ENCODE results near the gene MZB1.

Gene MZB1, protein sequence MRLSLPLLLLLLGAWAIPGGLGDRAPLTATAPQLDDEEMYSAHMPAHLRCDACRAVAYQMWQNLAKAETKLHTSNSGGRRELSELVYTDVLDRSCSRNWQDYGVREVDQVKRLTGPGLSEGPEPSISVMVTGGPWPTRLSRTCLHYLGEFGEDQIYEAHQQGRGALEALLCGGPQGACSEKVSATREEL
- total RNA-seq: 0.63 to 0.97 reads per million in 2 donors

GRCh38 chr5:139389701-139390638 lies at the start of gene MZB1:
Gene MZB1, minus strand, starts transcription at chr5:139389913. Its CDS starts 57 bp downstream, at chr5:139389856.
- peak; percentile 34 for DNase-seq

DNA sequence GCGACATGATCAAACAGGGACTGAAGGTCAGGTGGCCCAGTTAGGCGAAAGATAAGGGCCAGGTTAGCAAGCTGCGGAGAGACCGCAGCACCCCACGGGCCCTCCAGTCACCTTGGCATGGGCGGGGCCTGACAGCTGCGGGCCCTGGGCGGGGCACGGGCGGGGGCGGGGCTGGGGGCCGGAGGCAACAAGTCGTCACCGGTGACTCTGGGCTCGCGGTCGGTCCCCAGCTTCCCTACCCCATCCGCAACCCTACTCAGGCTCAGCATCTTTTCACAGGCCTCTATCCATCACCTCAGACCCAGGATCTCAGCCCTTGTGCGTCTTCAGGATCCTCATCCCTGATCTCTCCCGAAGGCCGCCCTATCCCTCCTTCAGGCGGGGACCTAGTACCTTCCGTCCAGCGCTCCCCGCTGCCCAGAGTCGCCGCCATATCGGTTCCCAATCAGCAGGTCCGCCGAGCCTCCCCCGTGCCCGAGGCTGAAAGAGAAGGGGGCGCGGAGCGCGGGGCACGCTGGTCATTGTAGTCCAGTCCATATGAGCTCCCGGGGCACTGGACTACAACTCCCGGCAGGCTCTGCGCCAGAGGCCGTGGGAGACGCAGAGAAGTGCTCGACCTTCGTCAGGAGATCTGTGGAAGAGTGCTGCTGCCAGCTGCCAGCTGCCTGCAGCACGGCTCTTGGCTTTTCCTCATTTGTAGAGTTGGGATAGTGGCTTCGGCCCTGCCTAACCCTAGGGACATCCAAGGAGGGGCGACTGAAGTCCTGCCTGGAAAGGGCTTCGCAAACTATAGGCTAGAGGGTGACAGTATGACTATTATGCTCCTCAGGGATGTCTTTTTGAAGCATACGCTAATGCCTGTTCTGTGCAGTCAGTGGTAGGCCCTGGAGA lies 49.5 kb upstream of the MZB1 start, which contains the start of gene DNAJC18:
Gene DNAJC18, minus strand, starts transcription at position 513 of the 891 bp plus-strand sequence. Its CDS starts 80 bp downstream, at position 433.
- peak; percentile 86 for DNase-seq

- DNase-seq: no peak
Observed at GRCh38 chr5:139438707-139439012, 48.9 kb upstream of the MZB1 start.

- DNase-seq: no peak
Observed at GRCh38 chr5:139435676-139436075, 46.0 kb upstream of the MZB1 start.

GRCh38 chr5:139431706-139432105 lies 42.0 kb upstream of the MZB1 start:
- no peak for DNase-seq

DNA sequence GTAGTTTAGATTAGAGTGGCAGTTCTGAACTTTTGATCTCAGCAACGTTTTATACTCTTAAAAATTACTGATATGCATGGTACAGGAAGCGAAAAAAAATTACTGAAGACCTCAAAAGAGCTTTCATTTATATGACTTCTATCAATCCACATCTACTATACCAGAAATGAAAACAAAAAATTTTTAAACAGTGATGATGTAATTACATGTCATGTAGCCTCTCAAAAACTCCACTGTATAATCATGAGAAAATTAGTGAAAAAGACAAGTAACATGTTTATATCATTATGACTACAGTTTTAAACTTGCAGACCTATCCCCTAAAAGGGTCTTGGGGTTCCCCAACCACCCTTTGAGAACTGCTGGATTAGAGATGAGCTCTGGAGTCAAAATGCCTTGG lies 40.3 kb upstream of the MZB1 start:
- DNase-seq: no peak

- DNase-seq: no peak
Observed at GRCh38 chr5:139426203-139426885, 36.6 kb upstream of the MZB1 start.

DNA sequence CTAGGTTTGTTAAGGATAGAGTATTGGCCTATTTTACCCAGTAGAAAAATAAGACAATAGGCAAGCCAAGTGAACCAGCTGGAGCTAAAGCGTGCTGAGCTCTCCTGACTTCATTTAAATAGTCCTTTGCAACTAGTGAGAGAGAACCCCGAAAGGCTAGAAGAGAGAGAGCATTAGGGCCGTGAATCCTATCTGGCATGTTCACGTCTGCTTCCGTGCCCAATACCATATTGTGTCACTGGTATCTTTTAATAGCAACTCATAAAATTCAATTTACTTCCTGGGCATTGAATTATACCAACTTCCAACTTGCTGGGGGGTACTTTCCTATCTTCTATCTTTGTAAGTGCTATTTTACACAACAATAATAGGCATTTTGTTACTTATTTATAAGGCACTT lies 35.8 kb upstream of the MZB1 start:
- DNase-seq: no peak

GRCh38 chr5:139422307-139422893 lies 32.7 kb upstream of the MZB1 start:
- no peak for DNase-seq

DNA sequence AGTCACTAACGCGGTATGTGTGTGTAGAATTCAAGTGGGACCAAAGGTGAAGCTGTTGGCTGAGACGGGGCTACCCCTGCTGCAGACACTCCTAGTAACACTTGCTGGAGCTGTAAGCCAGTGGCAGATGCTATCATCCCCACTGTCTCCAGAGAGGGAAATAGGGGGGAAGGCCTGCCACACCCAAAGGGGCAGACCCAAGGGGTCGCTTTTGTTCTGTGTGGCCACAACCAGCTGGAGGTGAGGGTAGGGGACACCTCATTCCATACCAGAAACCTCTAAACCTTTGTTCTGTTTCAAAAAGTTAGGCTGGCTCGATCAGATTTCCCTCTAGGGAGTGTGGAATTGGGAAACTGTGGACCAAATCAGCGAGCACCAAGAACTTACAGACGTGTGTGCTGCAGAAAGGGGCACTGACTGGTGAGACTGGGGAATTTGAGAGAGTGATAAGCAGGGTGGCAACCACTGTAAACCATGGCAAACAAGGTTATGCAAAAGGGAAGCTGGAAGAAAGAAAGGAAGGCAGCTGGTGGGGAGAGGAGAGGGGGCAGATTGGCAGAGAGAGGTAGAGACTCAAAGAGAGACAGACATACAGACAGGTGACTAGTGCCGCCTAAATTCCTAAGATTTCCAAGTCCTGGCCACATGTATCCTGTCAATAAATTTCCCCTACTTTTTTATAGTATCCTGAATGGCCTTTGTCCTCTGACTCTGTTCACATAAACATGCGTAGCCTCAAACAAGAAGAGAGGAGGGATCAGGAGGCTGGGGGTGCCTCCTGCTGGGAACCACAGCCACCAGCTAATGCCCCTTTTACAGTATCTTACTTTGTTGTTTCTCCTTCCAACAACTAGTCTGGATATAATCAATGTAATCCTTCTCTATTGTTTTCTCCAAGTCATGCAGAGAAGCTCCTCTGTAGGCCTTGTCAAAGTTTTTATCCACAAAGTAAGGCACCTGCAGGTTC lies 29.8 kb upstream of the MZB1 start:
- DNase-seq: no peak

DNA sequence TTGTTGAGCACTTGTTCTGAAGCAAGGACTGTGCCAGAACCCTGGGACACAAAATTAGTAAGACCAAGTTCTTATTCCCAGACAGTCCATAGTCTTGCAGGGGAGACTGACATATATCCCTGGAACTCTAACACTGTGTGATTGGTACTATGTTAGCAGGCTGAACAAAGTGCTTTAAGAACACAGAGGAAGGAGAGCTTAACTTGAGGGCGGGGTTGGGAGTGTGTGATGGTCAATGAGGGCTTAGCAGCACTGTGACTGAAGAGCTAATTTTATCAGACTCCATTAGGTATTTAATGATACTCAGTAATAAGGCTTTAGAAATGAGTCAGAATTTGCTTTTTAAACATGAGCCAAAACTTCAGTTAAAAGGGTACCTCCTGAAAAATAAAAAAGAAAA lies 29.1 kb upstream of the MZB1 start:
- DNase-seq: no peak

DNA sequence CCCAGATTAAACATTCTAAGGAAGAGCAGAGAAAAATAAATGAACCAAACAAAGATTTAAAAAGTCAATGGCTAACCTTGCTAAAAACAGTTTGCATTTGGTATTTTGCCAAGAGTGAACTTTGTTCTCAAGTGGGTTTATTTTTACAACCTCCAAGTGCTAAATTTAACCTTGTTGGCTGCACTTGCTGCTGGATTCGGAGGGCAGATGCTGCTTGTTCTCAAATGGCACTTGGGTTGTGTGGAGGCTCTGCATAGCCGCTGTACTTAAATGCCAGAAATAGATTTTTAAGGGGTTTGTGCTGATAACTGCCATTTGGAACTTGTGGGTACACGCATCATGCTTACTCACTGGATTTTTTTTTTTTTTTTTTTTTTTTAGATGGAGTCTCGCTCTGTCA lies 27.5 kb upstream of the MZB1 start:
- DNase-seq: no peak

- DNase-seq: no peak
Observed at GRCh38 chr5:139416651-139417050, 26.9 kb upstream of the MZB1 start.

- DNase-seq: no peak
Observed at GRCh38 chr5:139415869-139416268, 26.2 kb upstream of the MZB1 start.

DNA sequence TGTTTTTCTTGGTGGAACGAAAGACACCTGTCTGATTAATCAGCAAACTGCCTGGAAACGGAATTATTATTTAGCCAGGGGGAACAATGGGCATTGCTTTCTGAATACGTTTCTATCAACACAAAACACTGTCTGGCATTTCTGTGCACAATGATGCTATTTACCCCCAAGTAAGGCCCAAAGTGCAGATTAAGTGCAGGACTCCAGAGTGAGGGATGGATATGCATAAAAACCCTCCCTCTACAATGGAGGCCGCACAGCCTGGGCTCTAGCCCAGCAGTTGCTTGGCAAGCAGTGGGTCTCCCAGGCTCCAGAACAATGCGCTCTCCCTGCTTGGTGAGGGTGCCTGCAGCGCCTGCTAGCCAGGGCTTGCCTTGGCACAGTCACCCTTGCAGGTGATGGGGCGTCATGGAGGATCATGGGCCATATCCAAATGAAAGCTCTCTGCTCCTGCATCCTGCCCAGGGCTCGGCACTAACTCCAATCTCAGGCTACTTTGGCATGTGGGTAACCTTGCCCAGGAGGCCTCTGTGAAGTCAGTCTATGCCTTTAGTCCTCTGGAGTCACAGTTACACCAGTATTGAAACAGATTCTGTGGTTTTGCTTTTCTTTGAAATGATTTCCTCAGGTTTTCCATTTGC lies 25.6 kb upstream of the MZB1 start:
- no peak for DNase-seq

GRCh38 chr5:139414581-139415130 lies 24.9 kb upstream of the MZB1 start:
- DNase-seq: no peak

DNA sequence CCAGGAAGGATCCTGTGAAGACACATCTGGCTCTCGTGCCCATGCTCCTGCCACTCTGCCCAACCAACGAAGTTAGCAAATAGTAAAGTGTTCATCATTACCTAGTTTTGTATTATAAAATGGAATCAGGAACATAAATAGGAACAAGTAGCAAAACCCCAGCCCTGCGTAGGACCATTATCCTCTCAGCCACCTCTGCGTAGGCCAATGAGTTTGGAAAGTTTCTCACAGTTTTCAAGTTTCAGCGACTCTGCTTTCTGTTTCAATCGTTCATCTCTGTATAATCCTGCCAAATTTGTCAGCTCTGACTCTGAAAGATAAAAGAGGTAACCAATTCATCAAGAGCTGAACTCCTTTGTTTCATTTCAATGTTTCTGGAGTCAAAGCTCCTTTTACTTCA lies 24.2 kb upstream of the MZB1 start:
- DNase-seq: no peak

DNA sequence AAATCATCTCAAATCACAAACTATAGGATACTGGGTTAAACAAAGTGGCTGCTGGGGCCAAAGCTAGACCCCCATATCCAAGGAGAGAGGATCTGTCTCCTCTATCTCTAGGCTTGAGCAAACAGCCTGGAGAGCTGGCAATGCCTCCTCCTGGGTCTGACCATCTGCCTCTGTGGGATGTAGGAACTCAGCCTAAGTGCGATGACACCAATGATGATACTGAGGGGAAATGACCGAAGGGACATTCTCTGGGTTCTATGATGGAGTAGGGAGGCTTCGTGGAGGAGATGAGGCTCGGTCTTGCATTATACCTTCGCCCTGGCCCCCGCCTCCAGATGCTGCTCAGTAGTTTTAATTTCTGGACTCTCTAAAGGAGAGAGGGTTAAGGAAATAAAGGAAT lies 23.4 kb upstream of the MZB1 start:
- no peak for DNase-seq

- DNase-seq: no peak
Observed at GRCh38 chr5:139410993-139411828, 21.5 kb upstream of the MZB1 start.
